HepG2 (cell line): ENCODE results near the gene IFNK. TPM values are rescaled to one million over a fixed set of nuclear protein-coding genes. Genes with fewer than 3 reads are reported as not detected.

Source experiments
- DMAP1 ChIP-seq: IDR thresholded peaks from 2 replicates; pipeline ENCODE4 v1.6.1; 2016
- MBNL3 ChIP-seq: fragments of 250-450 bp; sonication (Bioruptor Pico); conservative IDR thresholded peaks from 2 replicates; pipeline ENCODE4 v1.8.0; 2022; ENCODE audit warnings: mild to moderate bottlenecking, inconsistent platforms
- MIXL1 ChIP-seq: IDR thresholded peaks from 2 replicates; pipeline ENCODE4 v1.6.1; 2016
- MTA3 ChIP-seq: sonication (generic); formaldehyde crosslinking; IDR thresholded peaks from 2 replicates; pipeline ENCODE4 v1.4.0; 2020; ENCODE audit warnings: missing genetic modification reagents
- RELA ChIP-seq: sonication (generic); formaldehyde crosslinking; IDR thresholded peaks from 2 replicates; pipeline ENCODE4 v1.4.0; 2020; ENCODE audit warnings: missing genetic modification reagents
- REPIN1 ChIP-seq: sonication (generic); formaldehyde crosslinking; IDR thresholded peaks from 2 replicates; pipeline ENCODE4 v1.8.0; 2022; ENCODE audit warnings: missing genetic modification reagents, low read depth, mild to moderate bottlenecking, borderline replicate concordance
- SATB2 ChIP-seq: sonication (generic); formaldehyde crosslinking; IDR thresholded peaks from 2 replicates; pipeline ENCODE4 v1.5.0; 2020; ENCODE audit warnings: missing genetic modification reagents
- SIN3A ChIP-seq: IDR thresholded peaks from 2 replicates; pipeline ENCODE4 v1.6.1; 2011; ENCODE audit warnings: low read depth, mild to moderate bottlenecking, control low read depth, low read length, borderline replicate concordance
- SMAD3 ChIP-seq: sonication (generic); formaldehyde crosslinking; IDR thresholded peaks from 2 replicates; pipeline ENCODE4 v1.4.0; 2020; ENCODE audit warnings: missing genetic modification reagents
- SP1 ChIP-seq, 2 experiments: fragments of 450-650 bp in 1 of 2; sonication (generic) in 1 of 2; formaldehyde crosslinking in 1 of 2; IDR thresholded peaks; 2 replicates each; pipeline versions ENCODE4 v1.4.0 to v1.6.1; 2016 to 2020; ENCODE audit warnings: missing genetic modification reagents in 1 of 2
- THAP9 ChIP-seq: sonication (generic); formaldehyde crosslinking; IDR thresholded peaks from 2 replicates; pipeline ENCODE4; 2020; ENCODE audit warnings: missing genetic modification reagents, mild to moderate bottlenecking, borderline replicate concordance
- ZBTB26 ChIP-seq: IDR thresholded peaks from 2 replicates; pipeline ENCODE4 v1.6.1; 2016; ENCODE audit warnings: missing compliant biosample characterization, missing genetic modification reagents, borderline replicate concordance
- ZBTB3 ChIP-seq: sonication (generic); formaldehyde crosslinking; IDR thresholded peaks from 2 replicates; pipeline ENCODE4 v1.4.0; 2020; ENCODE audit warnings: low read depth, mild to moderate bottlenecking, moderate library complexity, missing genetic modification reagents, borderline replicate concordance
- ZBTB39 ChIP-seq: sonication (generic); formaldehyde crosslinking; IDR thresholded peaks from 2 replicates; pipeline ENCODE4 v1.5.0; 2020; ENCODE audit warnings: missing genetic modification reagents
- ZNF143 ChIP-seq: sonication (generic); formaldehyde crosslinking; IDR thresholded peaks from 2 replicates; pipeline ENCODE4 v1.4.0; 2020; ENCODE audit warnings: missing genetic modification reagents
- ZNF281 ChIP-seq: sonication (generic); formaldehyde crosslinking; IDR thresholded peaks from 2 replicates; pipeline ENCODE4 v1.4.0; 2020; ENCODE audit warnings: missing genetic modification reagents, borderline replicate concordance
- ZNF317 ChIP-seq: sonication (generic); formaldehyde crosslinking; IDR thresholded peaks from 2 replicates; pipeline ENCODE4 v1.5.0; 2020; ENCODE audit warnings: mild to moderate bottlenecking, missing genetic modification reagents
- ZNF331 ChIP-seq: sonication (generic); formaldehyde crosslinking; IDR thresholded peaks from 2 replicates; pipeline ENCODE4 v1.4.0; 2020; ENCODE audit warnings: missing genetic modification reagents
- ZNF335 ChIP-seq: sonication (generic); formaldehyde crosslinking; IDR thresholded peaks from 2 replicates; pipeline ENCODE4 v1.4.0; 2020; ENCODE audit warnings: missing genetic modification reagents
- ZNF816 ChIP-seq: sonication (generic); formaldehyde crosslinking; IDR thresholded peaks from 2 replicates; pipeline ENCODE4 v1.8.0; 2022; ENCODE audit warnings: missing genetic modification reagents, mild to moderate bottlenecking, borderline replicate concordance
- polyA plus RNA-seq, 8 experiments: library from polyadenylated mRNA; depleted of rRNA in 3 of 8; stranded (reverse) in 7 of 8; unstranded in 1 of 8; fragments of >200 nt; fragmentation: Illumina TruSeq in 4 of 8; extraction: Trizol in 4 of 8; gene quantifications; 2 replicates each; pipeline versions ENCODE4 v1.2.1 to v1.2.3, GENCODE V29; 2011 to 2016; ENCODE audit warnings: low read depth in 4 of 8, missing spikeins in 1 of 8, mixed read lengths in 1 of 8; ENCODE audit not compliant: insufficient read depth in 1 of 8
- total RNA-seq, 5 experiments: library from RNA; depleted of rRNA; stranded (reverse); fragments of >200 nt; fragmentation: Illumina TruSeq; extraction: Trizol; gene quantifications; 2 replicates each; pipeline ENCODE4 v1.2.3, GENCODE V29; 2016; ENCODE audit warnings: low read depth in 1 of 5

The IFNK gene
- total and polyA plus RNA-seq, 2 of the 13 experiments (the other 11 are each of a cell fraction or from before 2014, with no cell fraction given) = not detected

- TF ChIP-seq THAP9 (CRISPR knock-in tag) = no peak; the same call in 1 of the 2 replicates
- 0 out of 2 replicates have a peak, but pooled peaks have one; percentile 31 for TF ChIP-seq SIN3A
- TF ChIP-seq MBNL3 (CRISPR knock-in tag) = no peak
- no peak for TF ChIP-seq ZNF143 (CRISPR knock-in tag)
- TF ChIP-seq ZNF816 (CRISPR knock-in tag) = peak; percentile 70
- TF ChIP-seq ZNF317 = no peak
- no peak for TF ChIP-seq ZBTB3
- no peak for TF ChIP-seq MTA3
- no peak for TF ChIP-seq RELA
- peak; percentile 49; the same call in 1 of the 2 replicates for TF ChIP-seq REPIN1
- no peak for TF ChIP-seq SP1 (IDR thresholded peaks at IDR 0.05)
- peak; percentile 90 for TF ChIP-seq SP1 (CRISPR knock-in tag; IDR thresholded peaks at IDR 0.05)
- TF ChIP-seq ZNF335 (CRISPR knock-in tag) = 0 out of 2 replicates have a peak, but pooled peaks have one; percentile 18
- peak; percentile 66; the same call in 1 of the 2 replicates for TF ChIP-seq ZNF331 (CRISPR knock-in tag)
- no peak for TF ChIP-seq SATB2 (CRISPR knock-in tag)
- peak; percentile 37; the same call in 1 of the 2 replicates for TF ChIP-seq ZNF281 (CRISPR knock-in tag)
- TF ChIP-seq DMAP1 (CRISPR knock-in tag) = peak; percentile 39; the same call in 1 of the 2 replicates
- 0 out of 2 replicates have a peak, but pooled peaks have one; percentile 42 for TF ChIP-seq ZBTB26 (CRISPR knock-in tag)
- no peak for TF ChIP-seq ZBTB39 (CRISPR knock-in tag)
- no peak for TF ChIP-seq MIXL1
- 0 out of 2 replicates have a peak, but pooled peaks have one; percentile 47 for TF ChIP-seq SMAD3 (CRISPR knock-in tag)
These were observed 49.8 kb downstream of the IFNK start (continued) for GRCh38 chr9:27573634-27574590.
